ENCODE measurements around the gene ARHGAP28. TPM values are rescaled to one million over a fixed set of nuclear protein-coding genes. Genes with fewer than 3 reads are reported as not detected.

Gene ARHGAP28
- total RNA-seq, 1 donor from 2014 or later, result 29.7 TPM

DNA sequence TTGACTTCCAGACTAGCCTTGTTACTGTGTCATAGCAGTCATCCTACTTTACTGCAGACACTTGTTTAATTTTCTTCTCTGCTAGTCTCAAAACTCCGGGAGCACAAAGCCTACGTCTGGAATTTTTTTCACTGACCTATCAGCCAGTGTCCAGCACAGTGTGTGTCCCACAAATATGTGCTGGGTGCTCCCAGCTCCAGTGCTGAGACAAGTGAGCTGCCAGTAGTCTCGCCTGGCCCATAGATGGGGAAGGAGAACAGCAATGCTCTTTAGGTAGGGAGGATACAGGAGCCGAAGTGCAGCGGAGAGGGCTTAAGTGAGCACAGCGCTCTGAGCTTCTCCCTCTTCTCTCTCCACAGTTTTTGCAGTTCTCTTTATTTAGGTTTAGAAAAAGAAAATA is 34.0 kb downstream of the ARHGAP28 start:
- Histone ChIP-seq H3K27ac (ENCODE audit: low read depth, low read length) (no peak overlapping the region), H3K36me3 (ENCODE audit: control insufficient read depth in 3 of 3, insufficient read depth in 3 of 3, low read length in 3 of 3) (no peaks in the 10 kb centered on the region)

DNA sequence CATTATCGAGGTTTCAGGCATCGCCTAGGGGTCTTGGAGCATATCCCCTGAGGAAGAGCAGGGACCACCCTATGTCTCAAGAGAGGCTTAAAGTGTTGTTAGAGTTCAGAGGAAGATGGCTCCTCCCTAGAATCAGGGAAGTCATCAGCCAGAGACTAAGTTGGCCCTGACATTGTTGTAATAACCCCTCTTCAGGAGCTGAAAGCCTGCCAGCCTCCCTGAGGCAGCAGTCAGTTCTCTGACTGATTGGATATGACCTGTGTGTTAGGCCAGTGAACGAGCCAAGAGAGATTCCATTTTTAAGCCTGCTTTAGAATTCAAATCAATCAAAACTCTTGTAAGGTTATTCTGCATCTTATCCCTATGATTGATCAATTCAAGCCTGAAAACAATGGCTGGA is 34.9 kb downstream of the ARHGAP28 start:
- Histone ChIP-seq H3K9me3 (ENCODE audit: control insufficient read depth in 3 of 3, low read length in 3 of 3) (no peaks in the 10 kb centered on the region), H3K36me3 (ENCODE audit: control insufficient read depth in 3 of 3, insufficient read depth in 3 of 3, low read length in 3 of 3) (no peaks in the 10 kb centered on the region), H3K4me3 (ENCODE audit: low read length in 3 of 3) (no peak overlapping the region), H3K9ac (ENCODE audit: low read depth in 1 of 3, low read length in 3 of 3) (no peak overlapping the region), H3K27me3 (ENCODE audit: control insufficient read depth in 3 of 3, insufficient read depth in 3 of 3, low read length in 3 of 3) (no peaks in the 10 kb centered on the region), H3K27ac (ENCODE audit: low read depth, low read length) (no peak overlapping the region), H3K4me1 (ENCODE audit: control insufficient read depth in 3 of 3, insufficient read depth in 3 of 3, low read length in 3 of 3) (peaks cover 0 to 3% (median 0%) of the 10 kb centered on the region in 3 donors)

More for the DNA sequence above, 34.0 kb downstream of the ARHGAP28 start:
- Histone ChIP-seq H3K4me1 (ENCODE audit: control insufficient read depth in 3 of 3, insufficient read depth in 3 of 3, low read length in 3 of 3) (peaks cover 0 to 3% (median 0%) of the 10 kb centered on the region in 3 donors), H3K9me3 (ENCODE audit: control insufficient read depth in 3 of 3, low read length in 3 of 3) (no peaks in the 10 kb centered on the region), H3K9ac (ENCODE audit: low read depth in 1 of 3, low read length in 3 of 3) (no peak overlapping the region), H3K27me3 (ENCODE audit: control insufficient read depth in 3 of 3, insufficient read depth in 3 of 3, low read length in 3 of 3) (no peaks in the 10 kb centered on the region), H3K4me3 (ENCODE audit: low read length in 3 of 3) (no peak overlapping the region)

DNA sequence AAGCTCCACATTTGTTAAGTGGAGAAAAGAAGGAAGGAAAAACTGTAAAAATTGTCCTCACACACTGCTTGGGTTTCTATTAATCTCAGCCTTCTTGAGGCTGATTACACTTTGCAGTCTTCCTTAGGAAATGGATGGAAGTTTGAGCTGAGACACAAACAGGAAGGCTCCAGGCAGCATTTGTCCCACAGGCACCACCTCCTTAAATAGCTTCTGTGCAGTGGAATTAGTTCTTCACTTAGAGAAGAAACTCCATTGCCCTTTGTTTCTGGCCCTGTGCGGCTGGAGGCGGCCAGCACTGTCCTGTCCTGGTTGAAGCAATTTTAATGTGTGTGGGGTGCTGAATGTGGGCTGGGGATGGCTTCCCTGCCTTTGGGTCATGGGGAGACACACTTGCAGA is 44.3 kb downstream of the ARHGAP28 start:
- H3K9ac ChIP-seq (ENCODE audit: low read depth in 1 of 3, low read length in 3 of 3), result no peak overlapping the region
- H3K4me3 ChIP-seq (ENCODE audit: low read length in 3 of 3), result no peak overlapping the region
- no peaks in the 10 kb centered on the region for H3K9me3 ChIP-seq (ENCODE audit: control insufficient read depth in 3 of 3, low read length in 3 of 3)
- no peaks in the 10 kb centered on the region for H3K36me3 ChIP-seq (ENCODE audit: control insufficient read depth in 3 of 3, insufficient read depth in 3 of 3, low read length in 3 of 3)
- no peak overlapping the region for H3K27ac ChIP-seq (ENCODE audit: low read depth, low read length)
- peaks cover 0 to 8% (median 0%) of the 10 kb centered on the region in 3 donors for H3K4me1 ChIP-seq (ENCODE audit: control insufficient read depth in 3 of 3, insufficient read depth in 3 of 3, low read length in 3 of 3)
- H3K27me3 ChIP-seq (ENCODE audit: control insufficient read depth in 3 of 3, insufficient read depth in 3 of 3, low read length in 3 of 3), result no peaks in the 10 kb centered on the region

DNA sequence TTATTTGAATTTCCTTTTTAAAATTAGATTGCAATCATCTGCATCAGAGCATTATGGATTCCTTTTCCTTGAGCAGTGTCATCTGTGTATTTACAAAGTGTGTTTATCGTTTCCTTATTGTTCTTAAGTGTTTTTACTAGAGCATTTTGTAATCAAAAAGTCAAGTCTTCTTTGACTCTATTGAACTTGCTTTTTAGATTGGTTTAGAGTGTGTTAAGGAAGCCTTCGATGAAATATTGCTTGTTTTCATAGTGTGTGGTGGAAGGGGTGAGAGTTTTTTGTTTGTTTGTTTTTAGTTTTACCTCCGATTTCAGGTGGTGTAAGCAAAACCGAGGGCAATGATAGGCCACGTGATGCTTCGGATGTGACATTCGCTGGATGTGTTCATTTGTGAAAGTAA is 45.7 kb downstream of the ARHGAP28 start:
- Histone ChIP-seq H3K36me3 (ENCODE audit: control insufficient read depth in 3 of 3, insufficient read depth in 3 of 3, low read length in 3 of 3) (no peaks in the 10 kb centered on the region), H3K9ac (ENCODE audit: low read depth in 1 of 3, low read length in 3 of 3) (no peak overlapping the region), H3K4me3 (ENCODE audit: low read length in 3 of 3) (no peak overlapping the region), H3K4me1 (ENCODE audit: control insufficient read depth in 3 of 3, insufficient read depth in 3 of 3, low read length in 3 of 3) (peaks cover 0 to 18% (median 1%) of the 10 kb centered on the region in 3 donors), H3K27ac (ENCODE audit: low read depth, low read length) (no peak overlapping the region), H3K9me3 (ENCODE audit: control insufficient read depth in 3 of 3, low read length in 3 of 3) (no peaks in the 10 kb centered on the region), H3K27me3 (ENCODE audit: control insufficient read depth in 3 of 3, insufficient read depth in 3 of 3, low read length in 3 of 3) (no peaks in the 10 kb centered on the region)

DNA sequence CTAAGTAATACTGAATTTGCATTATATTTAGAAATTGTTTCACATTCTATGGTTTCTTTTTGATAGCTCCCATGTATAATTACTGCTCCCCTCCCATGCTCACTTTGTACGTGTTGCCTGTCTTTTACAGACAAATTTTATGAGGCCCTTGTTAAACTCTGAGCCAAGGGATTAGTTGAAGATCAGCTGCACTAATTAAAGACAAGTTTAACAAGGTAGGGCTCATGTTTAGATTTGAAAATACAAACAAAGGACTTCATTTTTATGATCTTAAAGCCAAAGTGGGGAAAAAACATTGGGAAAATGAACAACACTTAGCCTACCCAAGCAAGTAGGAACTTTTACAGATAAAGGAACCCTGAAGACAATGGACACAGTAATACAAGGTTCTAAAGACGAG is 46.2 kb downstream of the ARHGAP28 start:
- H3K4me3 ChIP-seq (ENCODE audit: low read length in 3 of 3), result no peak overlapping the region
- H3K27ac ChIP-seq (ENCODE audit: low read depth, low read length), result peak overlapping the region; percentile 33

DNA sequence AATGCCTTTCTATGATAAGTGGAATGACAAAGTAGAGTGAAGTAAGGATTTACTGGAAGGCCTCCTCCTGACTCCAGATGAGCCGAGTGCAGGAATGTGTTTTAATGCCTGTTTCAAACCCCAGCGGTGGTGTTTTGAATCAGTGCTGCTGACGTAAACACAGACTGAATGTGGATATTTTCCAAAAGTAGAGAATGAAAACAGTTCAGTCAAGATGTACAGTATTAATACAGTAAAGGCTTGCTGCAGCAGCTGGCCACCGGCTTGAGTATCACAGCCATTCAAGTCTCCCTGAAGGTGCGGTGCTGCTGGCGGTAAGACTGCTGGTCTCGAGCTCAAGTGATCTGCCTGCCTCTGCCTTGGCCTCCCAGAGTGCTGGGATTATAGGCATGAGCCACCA is 46.7 kb downstream of the ARHGAP28 start:
- no peak overlapping the region for H3K9ac ChIP-seq (ENCODE audit: low read depth in 1 of 3, low read length in 3 of 3)
- H3K4me3 ChIP-seq (ENCODE audit: low read length in 3 of 3), result no peak overlapping the region
- H3K36me3 ChIP-seq (ENCODE audit: control insufficient read depth in 3 of 3, insufficient read depth in 3 of 3, low read length in 3 of 3), result no peaks in the 10 kb centered on the region
- peaks cover 3 to 23% (median 5%) of the 10 kb centered on the region in 3 donors for H3K4me1 ChIP-seq (ENCODE audit: control insufficient read depth in 3 of 3, insufficient read depth in 3 of 3, low read length in 3 of 3)
- no peaks in the 10 kb centered on the region for H3K9me3 ChIP-seq (ENCODE audit: control insufficient read depth in 3 of 3, low read length in 3 of 3)
- peak overlapping the region; percentile 33 for H3K27ac ChIP-seq (ENCODE audit: low read depth, low read length)
- no peaks in the 10 kb centered on the region for H3K27me3 ChIP-seq (ENCODE audit: control insufficient read depth in 3 of 3, insufficient read depth in 3 of 3, low read length in 3 of 3)

More for the DNA sequence above, 46.2 kb downstream of the ARHGAP28 start:
- H3K9me3 ChIP-seq (ENCODE audit: control insufficient read depth in 3 of 3, low read length in 3 of 3), result no peaks in the 10 kb centered on the region
- no peaks in the 10 kb centered on the region for H3K27me3 ChIP-seq (ENCODE audit: control insufficient read depth in 3 of 3, insufficient read depth in 3 of 3, low read length in 3 of 3)
- peaks cover 0 to 18% (median 2%) of the 10 kb centered on the region in 3 donors for H3K4me1 ChIP-seq (ENCODE audit: control insufficient read depth in 3 of 3, insufficient read depth in 3 of 3, low read length in 3 of 3)
- no peak overlapping the region for H3K9ac ChIP-seq (ENCODE audit: low read depth in 1 of 3, low read length in 3 of 3)
- H3K36me3 ChIP-seq (ENCODE audit: control insufficient read depth in 3 of 3, insufficient read depth in 3 of 3, low read length in 3 of 3), result no peaks in the 10 kb centered on the region

DNA sequence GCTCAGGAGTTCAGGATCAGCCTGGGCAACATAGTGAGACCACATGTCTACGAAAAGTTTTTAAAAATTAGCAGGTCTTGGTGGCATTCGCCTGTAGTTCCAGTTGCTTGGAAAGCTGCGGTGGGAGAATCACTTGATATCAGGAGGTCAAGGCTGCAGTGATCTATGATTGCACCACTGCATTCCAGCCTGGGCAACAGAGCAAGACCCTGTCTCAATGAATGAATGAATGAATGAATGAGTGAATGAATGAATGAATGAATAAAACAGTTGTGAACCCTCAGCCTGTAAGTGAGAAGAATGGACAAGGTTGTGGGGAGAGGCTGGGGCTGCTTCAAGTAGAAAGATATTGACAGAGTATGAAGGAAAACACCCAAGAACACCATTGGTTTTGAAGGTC is 48.0 kb downstream of the ARHGAP28 start:
- Histone ChIP-seq H3K9ac (ENCODE audit: low read depth in 1 of 3, low read length in 3 of 3) (no peak overlapping the region), H3K4me3 (ENCODE audit: low read length in 3 of 3) (no peak overlapping the region)

DNA sequence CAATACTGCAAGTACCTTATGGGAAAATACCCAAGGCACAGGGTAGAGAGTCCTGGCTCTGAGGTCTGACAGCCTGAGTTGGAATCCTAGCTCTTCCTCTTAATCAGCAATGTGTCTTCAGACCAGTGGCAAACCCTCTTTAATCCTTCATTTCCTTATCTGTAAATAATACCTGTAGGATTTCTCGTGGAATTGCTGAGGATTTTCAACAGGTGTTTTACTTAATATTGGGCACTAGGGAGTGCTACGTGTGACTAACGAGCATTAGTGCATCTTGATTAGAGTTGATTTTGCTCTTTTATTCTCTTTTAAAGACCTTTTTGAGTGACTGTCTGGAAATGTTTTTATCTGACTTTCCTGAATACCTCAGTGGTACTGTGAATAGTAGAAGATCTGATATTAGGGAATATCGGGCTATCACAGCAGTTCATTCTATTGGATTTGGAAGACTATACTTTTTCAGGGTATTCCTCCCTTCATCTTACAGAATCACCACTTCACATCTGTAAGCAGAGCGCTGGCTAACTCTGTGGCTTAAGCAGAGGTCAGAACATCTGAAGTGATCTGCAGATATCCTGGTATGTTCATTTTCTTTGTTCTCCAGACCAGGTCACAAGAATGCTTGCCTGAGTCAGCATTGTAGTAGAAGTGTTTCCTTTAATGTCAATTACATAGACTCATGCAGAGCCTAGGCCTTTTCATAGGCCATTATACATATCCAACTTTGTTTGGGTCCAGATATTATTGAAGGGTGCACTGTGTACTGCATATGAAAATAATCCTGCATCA is 49.1 kb downstream of the ARHGAP28 start:
- no peaks in the 10 kb centered on the region for H3K27me3 ChIP-seq (ENCODE audit: control insufficient read depth in 3 of 3, insufficient read depth in 3 of 3, low read length in 3 of 3)

More for the DNA sequence above, 48.0 kb downstream of the ARHGAP28 start:
- no peaks in the 10 kb centered on the region for H3K27me3 ChIP-seq (ENCODE audit: control insufficient read depth in 3 of 3, insufficient read depth in 3 of 3, low read length in 3 of 3)
- no peaks in the 10 kb centered on the region for H3K36me3 ChIP-seq (ENCODE audit: control insufficient read depth in 3 of 3, insufficient read depth in 3 of 3, low read length in 3 of 3)
- H3K9me3 ChIP-seq (ENCODE audit: control insufficient read depth in 3 of 3, low read length in 3 of 3), result no peaks in the 10 kb centered on the region
- H3K4me1 ChIP-seq (ENCODE audit: control insufficient read depth in 3 of 3, insufficient read depth in 3 of 3, low read length in 3 of 3), result peaks cover 13 to 32% (median 15%) of the 10 kb centered on the region in 3 donors
- no peak overlapping the region for H3K27ac ChIP-seq (ENCODE audit: low read depth, low read length)

DNA sequence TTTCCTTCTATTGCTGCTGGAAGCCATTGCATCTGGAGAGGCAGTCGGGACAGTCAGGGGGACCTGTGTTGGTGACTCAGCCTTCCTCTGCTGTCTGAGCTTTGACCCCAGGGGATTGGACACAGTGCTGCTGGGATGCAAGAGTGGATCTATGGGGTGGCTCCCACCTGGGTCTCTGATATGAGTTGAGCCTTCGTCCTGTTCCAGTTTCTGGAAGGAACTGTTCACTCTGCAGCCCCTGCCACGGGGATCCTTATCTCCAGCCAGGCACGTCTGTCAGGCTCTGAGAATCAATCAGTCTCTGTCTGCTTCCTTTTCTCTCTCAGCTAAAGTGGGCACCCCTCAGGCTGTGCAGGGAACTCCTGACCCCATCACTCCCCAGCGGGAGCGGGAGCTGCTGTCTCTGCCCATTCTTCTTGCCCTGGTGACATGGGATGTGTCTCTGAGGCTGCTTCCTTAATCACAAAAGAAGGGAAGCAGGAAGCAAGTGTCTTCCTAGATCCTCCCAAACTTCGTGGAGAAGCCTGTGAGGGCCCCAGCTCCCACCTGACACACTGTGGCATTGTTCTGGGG is 51.7 kb downstream of the ARHGAP28 start:
- H3K4me1 ChIP-seq (ENCODE audit: control insufficient read depth in 3 of 3, insufficient read depth in 3 of 3, low read length in 3 of 3), result peaks cover 13 to 32% (median 15%) of the 10 kb centered on the region in 3 donors
- H3K9ac ChIP-seq (ENCODE audit: low read depth in 1 of 3, low read length in 3 of 3), result peak overlapping the region in 2 of 3 donors; percentile 42 to 62
- H3K27me3 ChIP-seq (ENCODE audit: control insufficient read depth in 3 of 3, insufficient read depth in 3 of 3, low read length in 3 of 3), result no peaks in the 10 kb centered on the region
- peak overlapping the region in 2 of 3 donors; percentile 2 to 16 for H3K4me3 ChIP-seq (ENCODE audit: low read length in 3 of 3)
- H3K36me3 ChIP-seq (ENCODE audit: control insufficient read depth in 3 of 3, insufficient read depth in 3 of 3, low read length in 3 of 3), result no peaks in the 10 kb centered on the region
- H3K27ac ChIP-seq (ENCODE audit: low read depth, low read length), result peak overlapping the region; percentile 26
- H3K9me3 ChIP-seq (ENCODE audit: control insufficient read depth in 3 of 3, low read length in 3 of 3), result no peaks in the 10 kb centered on the region

More for the DNA sequence above, 49.1 kb downstream of the ARHGAP28 start:
- Histone ChIP-seq H3K36me3 (ENCODE audit: control insufficient read depth in 3 of 3, insufficient read depth in 3 of 3, low read length in 3 of 3) (no peaks in the 10 kb centered on the region), H3K4me3 (ENCODE audit: low read length in 3 of 3) (no peak overlapping the region), H3K9ac (ENCODE audit: low read depth in 1 of 3, low read length in 3 of 3) (no peak overlapping the region), H3K4me1 (ENCODE audit: control insufficient read depth in 3 of 3, insufficient read depth in 3 of 3, low read length in 3 of 3) (peaks cover 13 to 29% (median 15%) of the 10 kb centered on the region in 3 donors), H3K9me3 (ENCODE audit: control insufficient read depth in 3 of 3, low read length in 3 of 3) (no peaks in the 10 kb centered on the region), H3K27ac (ENCODE audit: low read depth, low read length) (no peak overlapping the region)

DNA sequence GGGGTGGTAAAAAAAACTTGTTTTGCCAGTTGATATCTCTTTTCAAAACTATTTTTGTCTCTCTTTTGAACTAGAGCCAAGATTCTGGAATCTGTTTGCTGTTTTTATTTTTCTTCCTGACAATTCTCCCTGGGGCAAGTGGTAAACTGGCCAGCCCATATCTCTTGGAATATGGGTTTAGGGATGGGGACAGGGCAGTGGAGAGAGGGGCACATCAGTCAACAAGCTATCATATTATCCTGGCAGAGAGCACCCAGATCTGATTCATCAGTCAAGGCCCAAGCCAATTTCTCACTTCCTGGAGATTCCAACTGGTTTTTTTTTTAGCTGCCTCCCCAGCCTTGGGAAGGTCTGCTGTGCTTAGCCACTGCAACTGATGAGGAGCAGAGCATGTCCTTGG is 52.3 kb downstream of the ARHGAP28 start:
- no peaks in the 10 kb centered on the region for H3K9me3 ChIP-seq (ENCODE audit: control insufficient read depth in 3 of 3, low read length in 3 of 3)
- no peaks in the 10 kb centered on the region for H3K36me3 ChIP-seq (ENCODE audit: control insufficient read depth in 3 of 3, insufficient read depth in 3 of 3, low read length in 3 of 3)
- peak overlapping the region; percentile 26 for H3K27ac ChIP-seq (ENCODE audit: low read depth, low read length)
- H3K4me1 ChIP-seq (ENCODE audit: control insufficient read depth in 3 of 3, insufficient read depth in 3 of 3, low read length in 3 of 3), result peaks cover 13 to 32% (median 15%) of the 10 kb centered on the region in 3 donors
- peak overlapping the region in 1 of 3 donors; percentile 2 for H3K4me3 ChIP-seq (ENCODE audit: low read length in 3 of 3)
- H3K27me3 ChIP-seq (ENCODE audit: control insufficient read depth in 3 of 3, insufficient read depth in 3 of 3, low read length in 3 of 3), result no peaks in the 10 kb centered on the region
- no peak overlapping the region for H3K9ac ChIP-seq (ENCODE audit: low read depth in 1 of 3, low read length in 3 of 3)

All from skeletal muscle tissue (tissue), 4 donors.